Measurements from ENCODE around the gene CCDC121. TPM values are rescaled to one million over a fixed set of nuclear protein-coding genes. Genes with fewer than 3 reads are reported as not detected.
"Not testable (repeated sequence)": the region's sequence is repeated elsewhere in the genome, so short reads cannot be mapped to it uniquely, and the experiment has no call there.

Gene CCDC121
- total and polyA plus RNA-seq, 10 of the 15 experiments (the other 5 are each of a cell fraction or from before 2014, with no cell fraction given) = 0.34 to 1.2 (median 0.63) TPM

GRCh38 chr2:27596627-27597026, 32.2 kb downstream of the CCDC121 start (continued):
- TF ChIP-seq SUZ12 (IDR thresholded peaks at IDR 0.05; ENCODE audit: unreplicated experiment) (no peak), HDAC6 (IDR thresholded peaks at IDR 0.05; ENCODE audit: unreplicated experiment) (no peak), ZBTB33 (IDR thresholded peaks at IDR 0.05) (no peak), TCF3 (IDR thresholded peaks at IDR 0.05; ENCODE audit: borderline replicate concordance, insufficient read depth, low read depth, low read length) (no peak), ZNF622 (IDR thresholded peaks at IDR 0.05) (no peak), SREBF1 (IDR thresholded peaks at IDR 0.05; ENCODE audit: low read length) (no peak)

GRCh38 chr2:27595412-27595811, 33.4 kb downstream of the CCDC121 start:
- Histone ChIP-seq H3K36me3 (ENCODE audit: control insufficient read depth in 2 of 2, insufficient read depth in 2 of 2, low read length in 1 of 2) (peaks cover 5 to 18% of the 10 kb centered on the region in 2 experiments), H3K9me3 (replicated peaks; ENCODE audit: control insufficient read depth, insufficient read depth, low read length) (peaks cover 13% of the 10 kb centered on the region; the same call in 2 of the 3 replicates), H3K79me2 (ENCODE audit: control insufficient read depth, insufficient read depth, low read length) (peaks cover 46% of the 10 kb centered on the region)
- BruUV-seq (replicated peaks); H2AFZ ChIP-seq (ENCODE audit: control insufficient read depth, low read depth, low read length); intact Hi-C loops (cut with micrococcal nuclease; ENCODE audit: unreplicated experiment); H4K20me1 ChIP-seq (ENCODE audit: control insufficient read depth, insufficient read depth); H3K4me1 ChIP-seq (ENCODE audit: control insufficient read depth, insufficient read depth, low read length); H3K27me3 ChIP-seq (replicated peaks in 1 of 2; ENCODE audit: control insufficient read depth in 2 of 2, insufficient read depth in 2 of 2, low read length in 1 of 2); POLR2A ChIA-PET; RAD21 ChIA-PET (ENCODE audit: unreplicated experiment); ATAC-seq; in situ Hi-C loops (cut with MboI); H3K4me2 ChIP-seq (ENCODE audit: control insufficient read depth, insufficient read depth); CTCF ChIA-PET; FAIRE-seq; H3K27ac ChIP-seq (ENCODE audit: control insufficient read depth, insufficient read depth); H3K9ac ChIP-seq (ENCODE audit: control insufficient read depth, insufficient read depth, low read length); H3K4me3 ChIP-seq; DNase-seq (ENCODE audit: low read depth, low spot score); SMC1A ChIA-PET (ENCODE audit: uncharacterized antibody, unreplicated experiment): not testable (repeated sequence)
- WGBS (ENCODE audit: insufficient coverage, insufficient replicate concordance, low lambda C conversion rate, missing lambda C conversion rate) = 93% methylated on average over 9 of the region's 9 CpGs

- 97% methylated on average over 39 of the region's 45 CpGs for WGBS (ENCODE audit: insufficient coverage, insufficient replicate concordance, low lambda C conversion rate, missing lambda C conversion rate)
- H4K20me1 ChIP-seq (ENCODE audit: control insufficient read depth, insufficient read depth); H3K4me1 ChIP-seq (ENCODE audit: control insufficient read depth, insufficient read depth, low read length); H3K9ac ChIP-seq (ENCODE audit: control insufficient read depth, insufficient read depth, low read length); H3K4me2 ChIP-seq (ENCODE audit: control insufficient read depth, insufficient read depth); in situ Hi-C loops (cut with MboI); H3K36me3 ChIP-seq (ENCODE audit: control insufficient read depth in 2 of 2, insufficient read depth in 2 of 2, low read length in 1 of 2); H3K4me3 ChIP-seq; BruUV-seq (replicated peaks); FAIRE-seq; SMC1A ChIA-PET (ENCODE audit: uncharacterized antibody, unreplicated experiment); H3K27ac ChIP-seq (ENCODE audit: control insufficient read depth, insufficient read depth); RAD21 ChIA-PET (ENCODE audit: unreplicated experiment); intact Hi-C loops (cut with micrococcal nuclease; ENCODE audit: unreplicated experiment); H2AFZ ChIP-seq (ENCODE audit: control insufficient read depth, low read depth, low read length); H3K27me3 ChIP-seq (replicated peaks in 1 of 2; ENCODE audit: control insufficient read depth in 2 of 2, insufficient read depth in 2 of 2, low read length in 1 of 2); DNase-seq (ENCODE audit: low read depth, low spot score); ATAC-seq: not testable (repeated sequence)
- Histone ChIP-seq H3K79me2 (ENCODE audit: control insufficient read depth, insufficient read depth, low read length) (peaks cover 58% of the 10 kb centered on the region), H3K9me3 (replicated peaks; ENCODE audit: control insufficient read depth, insufficient read depth, low read length) (peaks cover 13% of the 10 kb centered on the region)
- CTCF ChIA-PET = interaction anchor here (1.1 kb wide), 1 partner anchor 9 kb away, joined by 3 read pairs; no protein-coding TSS in a partner anchor
- POLR2A ChIA-PET = interaction anchor here (0.7 kb wide), 1 partner anchor 193 kb away, joined by 3 read pairs; no protein-coding TSS in a partner anchor
These were observed 34.6 kb downstream of the CCDC121 start for GRCh38 chr2:27594020-27594703.

Data from GM12878 (cell line).